Liver (tissue), 9 donors: ENCODE data around the gene MMD. TPM values are rescaled to one million over a fixed set of nuclear protein-coding genes. Genes with fewer than 3 reads are reported as not detected.

Experiments used
- DNase-seq: peaks from one replicate; pipeline ENCODE4 v3.0.0-alpha.2; 2017; ENCODE audit warnings: low spot score
- H3K27ac ChIP-seq, 2 donors: one replicate each; pipeline ENCODE4 v1.7.0; 2013; ENCODE audit warnings: inconsistent platforms in 2 of 2, low read length in 2 of 2, control low read depth in 1 of 2, low read depth in 1 of 2, mild to moderate bottlenecking in 1 of 2
- H3K27me3 ChIP-seq, 4 donors: one replicate each; pipeline versions ENCODE4 v1.6.1 to v1.7.0; 2013; ENCODE audit warnings: low read length in 3 of 4, inconsistent platforms in 1 of 4, mild to moderate bottlenecking in 1 of 4, moderate library complexity in 1 of 4; ENCODE audit not compliant: control insufficient read depth in 4 of 4, insufficient read depth in 4 of 4
- H3K36me3 ChIP-seq, 4 donors: one replicate each; pipeline versions ENCODE4 v1.6.1 to v1.7.0; 2013; ENCODE audit warnings: low read length in 3 of 4, mild to moderate bottlenecking in 3 of 4, low read depth in 1 of 4, moderate library complexity in 1 of 4; ENCODE audit not compliant: control insufficient read depth in 4 of 4, insufficient read depth in 3 of 4
- H3K4me1 ChIP-seq, 4 donors: one replicate each; pipeline versions ENCODE4 v1.6.1 to v1.7.0; 2013; ENCODE audit warnings: low read length in 3 of 4, mild to moderate bottlenecking in 3 of 4, moderate library complexity in 1 of 4; ENCODE audit not compliant: control insufficient read depth in 4 of 4, insufficient read depth in 4 of 4
- H3K4me3 ChIP-seq, 3 donors: one replicate each; pipeline versions ENCODE4 v1.6.1 to v1.7.0; 2013; ENCODE audit warnings: low read length in 3 of 3, control low read depth in 1 of 3, low read depth in 1 of 3, mild to moderate bottlenecking in 1 of 3
- H3K9ac ChIP-seq, 2 donors: one replicate each; pipeline ENCODE4 v1.7.0; 2013; ENCODE audit warnings: low read length in 2 of 2, mild to moderate bottlenecking in 2 of 2, moderate library complexity in 2 of 2, control low read depth in 1 of 2, low read depth in 1 of 2
- H3K9me3 ChIP-seq, 4 donors: one replicate each; pipeline versions ENCODE4 v1.6.1 to v1.7.0; 2013; ENCODE audit warnings: low read length in 3 of 4; ENCODE audit not compliant: control insufficient read depth in 4 of 4
- ATF3 ChIP-seq: IDR thresholded peaks from 2 replicates; pipeline ENCODE4 v1.6.1; 2016; ENCODE audit warnings: antibody characterized with exemption
- CTCF ChIP-seq: fragments of 150-350 bp; IDR thresholded peaks from 2 replicates; pipeline ENCODE4 v1.5.1; 2017; ENCODE audit warnings: improper control_type of control experiment, low read depth, low read length; ENCODE audit not compliant: missing input control
- EGR1 ChIP-seq, 2 donors: IDR thresholded peaks; 2 replicates each; pipeline ENCODE4 v1.6.1; 2016 to 2018; ENCODE audit warnings: antibody characterized with exemption in 2 of 2, low read depth in 2 of 2
- FOXA1 ChIP-seq: IDR thresholded peaks from 2 replicates; pipeline ENCODE4 v1.6.1; 2016; ENCODE audit warnings: antibody characterized with exemption
- FOXA2 ChIP-seq: IDR thresholded peaks from 2 replicates; pipeline ENCODE4 v1.6.1; 2016; ENCODE audit warnings: antibody characterized with exemption
- GABPA ChIP-seq, 2 donors: IDR thresholded peaks in 1 of 2; conservative IDR thresholded peaks in 1 of 2; 2 replicates each; pipeline ENCODE4 v1.6.1; 2016; ENCODE audit warnings: antibody characterized with exemption in 2 of 2, mild to moderate bottlenecking in 1 of 2, moderate library complexity in 1 of 2
- HNF4A ChIP-seq, 2 donors: conservative IDR thresholded peaks; 2 replicates each; pipeline ENCODE4 v1.6.1; 2016; ENCODE audit warnings: antibody characterized with exemption in 2 of 2, mild to moderate bottlenecking in 2 of 2
- HNF4G ChIP-seq: IDR thresholded peaks from 2 replicates; pipeline ENCODE4 v1.6.1; 2016; ENCODE audit warnings: antibody characterized with exemption
- JUND ChIP-seq, 2 donors: IDR thresholded peaks; 2 replicates each; pipeline ENCODE4 v1.6.1; 2016; ENCODE audit warnings: antibody characterized with exemption in 2 of 2
- NR2F2 ChIP-seq: IDR thresholded peaks from 2 replicates; pipeline ENCODE4 v1.6.1; 2016; ENCODE audit warnings: antibody characterized with exemption
- RAD21 ChIP-seq, 2 donors: IDR thresholded peaks; 2 replicates each; pipeline ENCODE4 v1.6.1; 2016; ENCODE audit warnings: antibody characterized with exemption in 2 of 2, mild to moderate bottlenecking in 2 of 2
- REST ChIP-seq: IDR thresholded peaks from 2 replicates; pipeline ENCODE4 v1.6.1; 2016; ENCODE audit warnings: antibody characterized with exemption, mild to moderate bottlenecking
- RXRA ChIP-seq, 2 donors: IDR thresholded peaks; 2 replicates each; pipeline ENCODE4 v1.6.1; 2017 to 2018; ENCODE audit warnings: antibody characterized with exemption in 2 of 2, mild to moderate bottlenecking in 1 of 2
- SP1 ChIP-seq: IDR thresholded peaks from 2 replicates; pipeline ENCODE4 v1.6.1; 2018; ENCODE audit warnings: antibody characterized with exemption, mild to moderate bottlenecking
- TAF1 ChIP-seq: conservative IDR thresholded peaks from 2 replicates; pipeline ENCODE4 v1.6.1; 2016; ENCODE audit warnings: antibody characterized with exemption, mild to moderate bottlenecking
- YY1 ChIP-seq: IDR thresholded peaks from 2 replicates; pipeline ENCODE4 v1.6.1; 2016; ENCODE audit warnings: antibody characterized with exemption, mild to moderate bottlenecking
- WGBS: extraction: QIAGEN DNeasy Blood & Tissue Kit; methylation state at CpG from one replicate; pipeline ENCODE4 v1.1.7; 2013; 5-methylcytosine and 5-hydroxymethylcytosine counted together
- polyA plus RNA-seq, 2 donors: library from polyadenylated mRNA; stranded (reverse) in 1 of 2; unstranded in 1 of 2; fragments of 200-250 nt in 1 of 2; fragments of >200 nt in 1 of 2; fragmentation: Nextera tagmentation in 1 of 2; extraction: Ambion mirVana in 1 of 2; gene quantifications; one replicate each; pipeline versions ENCODE4 v1.2.1 to v1.2.3, GENCODE V29; 2013 to 2015
- total RNA-seq, 2 donors: library from RNA; depleted of rRNA; stranded (reverse); fragments of >200 nt; gene quantifications; one replicate each; pipeline ENCODE4 v1.2.3, GENCODE V29; 2014
- TF ChIP-seq, protein P1 (sequence below): IDR thresholded peaks from 2 replicates; pipeline ENCODE4 v1.6.1; 2016; ENCODE audit warnings: antibody characterized with exemption
- TF ChIP-seq, protein P2 (sequence below): IDR thresholded peaks from 2 replicates; pipeline ENCODE4 v1.6.1; 2016; ENCODE audit warnings: antibody characterized with exemption
- donor health status: healthy.
- donor health status: healthy.
- donor health status: healthy.
- donor health status: healthy.
- donor health status: healthy.

The MMD gene
- total and polyA plus RNA-seq, 4 donors = 4.9 to 18.7 (median 11.4) TPM

- H3K9ac ChIP-seq = no peak overlapping the region
- H3K4me3 ChIP-seq = no peak overlapping the region
- H3K4me1 ChIP-seq = peaks cover 2 to 11% (median 7%) of the 10 kb centered on the region in 4 donors
- H3K27me3 ChIP-seq = no peaks in the 10 kb centered on the region
- TF ChIP-seq TAF1 = peak; percentile 58
- peak; percentile 57 for TF ChIP-seq NR2F2
- TF ChIP-seq HNF4A (conservative IDR thresholded peaks at IDR 0.05) = peak; percentile 79 to 90
- TF ChIP-seq GABPA (IDR thresholded peaks at IDR 0.05 in 1 of 2, conservative IDR thresholded peaks at IDR 0.05 in 1 of 2) = peak in 1 of 2 donors; percentile 23
- TF ChIP-seq, protein P1, sequence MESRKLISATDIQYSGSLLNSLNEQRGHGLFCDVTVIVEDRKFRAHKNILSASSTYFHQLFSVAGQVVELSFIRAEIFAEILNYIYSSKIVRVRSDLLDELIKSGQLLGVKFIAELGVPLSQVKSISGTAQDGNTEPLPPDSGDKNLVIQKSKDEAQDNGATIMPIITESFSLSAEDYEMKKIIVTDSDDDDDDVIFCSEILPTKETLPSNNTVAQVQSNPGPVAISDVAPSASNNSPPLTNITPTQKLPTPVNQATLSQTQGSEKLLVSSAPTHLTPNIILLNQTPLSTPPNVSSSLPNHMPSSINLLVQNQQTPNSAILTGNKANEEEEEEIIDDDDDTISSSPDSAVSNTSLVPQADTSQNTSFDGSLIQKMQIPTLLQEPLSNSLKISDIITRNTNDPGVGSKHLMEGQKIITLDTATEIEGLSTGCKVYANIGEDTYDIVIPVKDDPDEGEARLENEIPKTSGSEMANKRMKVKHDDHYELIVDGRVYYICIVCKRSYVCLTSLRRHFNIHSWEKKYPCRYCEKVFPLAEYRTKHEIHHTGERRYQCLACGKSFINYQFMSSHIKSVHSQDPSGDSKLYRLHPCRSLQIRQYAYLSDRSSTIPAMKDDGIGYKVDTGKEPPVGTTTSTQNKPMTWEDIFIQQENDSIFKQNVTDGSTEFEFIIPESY = peak; percentile 13
- TF ChIP-seq CTCF = no peak
- TF ChIP-seq, protein P2, sequence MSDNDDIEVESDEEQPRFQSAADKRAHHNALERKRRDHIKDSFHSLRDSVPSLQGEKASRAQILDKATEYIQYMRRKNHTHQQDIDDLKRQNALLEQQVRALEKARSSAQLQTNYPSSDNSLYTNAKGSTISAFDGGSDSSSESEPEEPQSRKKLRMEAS = peak; percentile 31
- TF ChIP-seq ATF3 = no peak
- peak; percentile 95 for TF ChIP-seq SP1
- peak; percentile 82 for TF ChIP-seq YY1
- TF ChIP-seq FOXA2 = no peak
- TF ChIP-seq FOXA1 = no peak
- peak; percentile 85 for TF ChIP-seq HNF4G
- TF ChIP-seq RXRA (IDR thresholded peaks at IDR 0.05) = peak; percentile 61 to 78
- TF ChIP-seq JUND (IDR thresholded peaks at IDR 0.05) = peak in 1 of 2 donors; percentile 63
- TF ChIP-seq RAD21 (IDR thresholded peaks at IDR 0.05) = peak in 1 of 2 donors; percentile 48
- no peak for TF ChIP-seq REST
- TF ChIP-seq EGR1 (IDR thresholded peaks at IDR 0.05; ENCODE audit: low read depth in 2 of 2) = no peak
- WGBS = 52% methylated on average over 7 of the region's 7 CpGs
- no peak for DNase-seq
- peak overlapping the region; percentile 3 to 40 for H3K27ac ChIP-seq
- no peaks in the 10 kb centered on the region for H3K36me3 ChIP-seq
- H3K9me3 ChIP-seq = no peaks in the 10 kb centered on the region
Measured at GRCh38 chr17:55433629-55434422, 12.2 kb upstream of the MMD start.
